ENCODE results near the gene PGRMC2.
"Not testable (repeated sequence)": the region's sequence is repeated elsewhere in the genome, so short reads cannot be mapped to it uniquely, and the experiment has no call there.

PGRMC2 gene

DNA sequence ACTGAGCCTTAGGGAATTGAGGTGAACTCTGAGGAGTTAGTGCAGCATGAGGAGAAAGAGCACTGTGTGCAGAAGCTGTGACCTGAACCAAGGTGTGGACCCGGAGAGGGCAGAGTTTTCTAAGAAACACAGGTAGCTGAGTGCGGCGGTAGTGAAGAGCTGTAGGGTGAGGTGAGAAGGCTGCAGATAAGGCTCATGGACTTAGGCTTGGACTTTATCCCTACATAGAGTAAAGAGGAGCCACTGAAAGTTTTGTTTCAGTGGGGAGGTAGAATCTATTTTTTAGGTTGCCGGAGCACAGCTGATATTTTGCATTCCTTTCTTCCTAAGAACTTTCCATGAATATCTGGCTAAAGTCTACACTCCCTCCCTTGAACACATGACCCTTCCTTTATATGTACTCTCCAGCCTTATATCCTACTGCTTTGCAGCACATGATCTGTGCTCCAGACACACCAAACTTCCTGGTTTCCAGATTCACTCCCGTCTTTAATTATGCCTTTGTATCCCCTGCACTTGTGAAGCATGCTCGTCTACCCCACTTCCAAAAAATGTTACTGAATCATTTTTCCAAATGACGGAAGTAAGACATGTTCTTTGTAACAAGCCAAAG lies 10.6 kb upstream of the PGRMC2 start:
- FAIRE-seq: no peak

DNA sequence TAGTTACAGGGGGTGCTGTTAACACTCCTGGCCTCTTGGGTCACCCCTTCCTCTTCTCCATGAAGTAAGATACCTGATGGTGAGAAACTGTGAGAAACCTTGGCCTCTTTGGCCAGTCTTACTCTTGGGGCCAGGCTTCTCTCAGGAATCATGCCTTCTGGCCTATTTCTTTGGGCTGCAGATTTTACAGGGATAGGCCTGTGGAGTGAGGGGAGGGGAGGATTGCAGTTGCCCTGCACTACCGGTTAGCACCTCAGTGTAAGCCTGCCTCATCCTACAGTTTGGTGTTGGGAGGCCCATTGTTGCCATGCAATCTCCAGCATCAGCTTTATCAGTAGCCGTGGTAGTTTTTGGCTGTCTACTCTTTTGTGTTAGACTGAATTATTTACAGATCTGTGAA lies 7.6 kb upstream of the PGRMC2 start:
- FAIRE-seq: no peak

- no peak for FAIRE-seq
These were observed 6.9 kb upstream of the PGRMC2 start for GRCh38 chr4:128294464-128294863.

DNA sequence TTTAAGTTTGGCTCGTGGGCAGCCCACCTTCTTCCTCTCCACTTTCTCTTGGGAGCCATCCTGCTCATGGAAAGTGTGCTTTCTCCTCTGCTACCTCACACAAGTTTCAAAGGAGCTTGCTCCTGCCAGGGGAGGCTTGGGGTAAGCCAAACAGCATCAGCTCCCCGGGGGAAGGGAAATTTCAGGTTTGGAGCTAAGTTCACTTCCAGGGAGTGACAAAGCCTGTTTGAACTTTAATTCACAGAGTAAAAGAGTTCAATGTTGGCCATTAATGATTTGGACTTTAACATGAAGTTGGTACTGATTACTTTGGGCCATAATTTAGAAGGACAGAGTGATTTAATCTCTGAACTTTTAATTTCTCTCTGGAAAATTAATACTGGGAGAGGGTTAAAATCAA lies 4.7 kb upstream of the PGRMC2 start:
- FAIRE-seq: no peak

GRCh38 chr4:128291096-128291495 lies 3.5 kb upstream of the PGRMC2 start:
- FAIRE-seq: no peak

DNA sequence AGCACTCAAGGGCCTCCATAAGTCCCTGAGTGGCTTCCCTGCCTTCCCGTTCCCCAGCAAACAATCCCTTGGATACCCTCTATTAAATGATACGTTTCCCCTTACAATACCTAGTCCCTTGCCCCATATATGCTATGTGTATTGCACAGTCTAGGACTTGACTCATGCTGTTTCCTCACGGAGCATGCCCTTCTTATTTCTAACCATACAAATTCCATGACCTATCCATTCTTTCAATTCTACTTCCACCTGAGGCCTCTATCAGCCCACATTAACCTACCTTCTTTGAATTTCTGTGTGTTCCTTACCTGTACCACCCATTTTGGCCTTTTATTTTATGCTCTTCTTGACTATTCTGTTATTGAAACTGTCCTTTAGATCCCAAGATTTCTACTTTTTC lies 2.9 kb upstream of the PGRMC2 start:
- no peak for FAIRE-seq

DNA sequence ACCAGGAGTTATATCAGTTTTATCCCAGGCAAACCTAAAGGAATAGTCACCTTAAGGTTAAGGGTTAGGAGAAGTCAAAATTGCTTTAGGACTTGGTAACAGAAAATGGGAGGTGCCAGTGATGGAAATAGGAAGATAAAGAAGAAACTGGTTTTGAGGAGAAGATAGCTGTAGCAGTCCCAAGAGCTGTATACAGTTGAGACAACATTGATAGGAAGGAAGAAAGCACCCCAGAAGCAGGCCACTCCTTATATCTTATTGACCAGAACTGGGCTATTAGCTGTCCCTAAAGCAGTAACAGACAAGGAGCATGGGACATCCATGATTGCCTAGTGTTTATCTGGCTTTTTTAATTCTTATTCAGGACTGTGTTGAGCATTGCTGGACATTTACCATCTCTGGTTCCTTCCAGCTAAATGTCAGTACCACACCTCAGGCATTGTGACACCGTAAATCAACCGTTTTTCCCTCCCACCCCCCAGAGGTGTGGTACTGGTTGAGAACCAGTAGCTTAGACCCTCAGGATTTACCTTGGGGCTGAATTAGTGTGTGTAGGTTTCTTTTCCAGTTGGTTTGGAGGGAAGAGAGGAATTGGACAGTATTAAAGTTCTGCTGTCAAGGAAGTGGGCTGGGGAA lies 2.0 kb upstream of the PGRMC2 start:
- no peak for FAIRE-seq

GRCh38 chr4:128288689-128289106 lies 1.1 kb upstream of the PGRMC2 start:
- peak; percentile 43 for FAIRE-seq

DNA sequence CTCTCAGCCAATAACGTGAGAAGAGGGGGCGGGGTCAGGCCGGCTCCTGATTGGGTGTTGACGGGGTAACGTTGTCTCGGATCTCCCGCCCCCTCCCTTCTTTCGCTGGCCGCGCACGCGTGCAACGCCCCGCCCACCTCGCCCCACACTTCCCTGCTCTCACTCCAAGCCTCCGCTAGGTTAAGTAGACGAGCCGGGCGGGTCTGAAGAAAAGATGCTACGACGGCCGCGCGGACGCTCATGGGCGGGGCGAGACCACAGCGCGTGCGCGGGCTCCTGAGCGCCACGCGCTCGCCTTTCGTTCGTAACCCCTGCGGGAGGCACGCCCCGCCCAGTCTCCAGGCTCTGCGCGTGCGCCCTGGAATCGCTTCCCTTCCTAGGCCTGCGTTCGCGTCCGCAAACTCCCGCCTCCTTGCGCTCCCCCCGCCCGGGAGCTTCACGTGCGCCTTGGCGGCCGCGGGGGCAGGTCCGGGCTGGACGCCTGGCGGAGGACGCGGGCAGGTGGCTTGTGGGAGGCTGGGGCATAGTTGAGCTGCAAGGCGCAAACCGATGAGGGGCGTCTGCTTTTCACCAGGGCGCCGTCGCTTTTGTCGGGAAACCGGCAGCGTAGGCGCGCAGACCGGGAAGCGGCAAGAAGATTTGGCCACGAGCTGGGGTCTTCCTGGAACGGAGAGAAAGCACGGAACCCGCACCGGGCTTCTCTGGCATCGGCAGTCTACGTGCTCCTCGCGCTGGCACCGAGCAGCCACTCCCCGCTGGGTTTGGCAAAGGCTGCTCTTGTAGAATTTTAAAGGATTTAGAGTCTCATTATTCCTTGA lies 467 bp upstream of the PGRMC2 start:
- no peak for FAIRE-seq

DNA sequence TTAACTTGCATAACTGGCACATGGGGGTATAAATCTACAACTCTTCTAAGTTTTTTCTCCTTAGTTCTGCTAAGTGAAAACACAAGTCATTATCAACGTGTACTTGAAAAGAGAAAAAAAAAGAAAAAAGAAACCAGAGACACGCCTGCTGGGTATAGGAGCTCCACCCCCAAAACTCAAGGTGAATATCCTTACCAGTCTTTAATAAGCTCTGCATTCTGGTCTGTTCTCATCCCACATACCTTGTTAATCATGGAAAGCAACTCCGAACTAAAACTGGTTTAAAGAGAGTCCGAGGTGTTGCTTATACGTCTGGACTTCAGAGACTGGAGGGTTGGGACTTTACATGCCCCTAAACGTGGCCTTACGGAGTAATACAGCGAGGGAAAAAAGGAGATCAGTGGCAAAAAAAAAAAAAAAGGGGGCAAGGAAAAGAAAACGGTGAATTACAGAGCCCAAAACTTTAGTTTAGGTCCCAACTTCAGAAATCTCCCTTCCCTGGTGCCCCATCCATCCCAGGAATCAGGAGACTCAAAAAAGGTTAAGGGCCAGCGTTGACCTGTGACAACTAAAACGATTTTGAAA lies 1.0 kb downstream of the PGRMC2 start:
- FAIRE-seq: no peak

GRCh38 chr4:128285085-128285997 lies 2.3 kb downstream of the PGRMC2 start:
- FAIRE-seq: peak; percentile 98

DNA sequence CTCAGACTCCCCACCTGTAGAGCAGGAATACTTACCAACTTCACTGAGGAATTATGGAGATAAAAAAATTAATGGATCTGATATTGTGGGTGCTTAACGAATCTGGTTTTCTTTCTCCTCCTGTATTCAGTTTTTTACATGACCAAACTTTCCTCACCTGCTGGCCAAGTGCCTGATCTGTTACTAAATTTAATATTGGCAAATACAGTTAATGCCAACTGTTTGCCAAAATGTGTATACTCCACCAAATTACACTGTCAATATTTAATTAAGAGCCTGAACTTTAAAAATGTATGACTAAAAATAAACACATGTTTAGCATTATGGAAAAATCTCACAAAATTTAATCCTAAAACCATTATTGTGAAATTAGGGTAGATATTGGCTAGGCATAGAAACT lies 3.3 kb downstream of the PGRMC2 start:
- peak; percentile 97 for FAIRE-seq

GRCh38 chr4:128283071-128283470 lies 4.5 kb downstream of the PGRMC2 start:
- FAIRE-seq: no peak

- no peak for FAIRE-seq
These were observed 5.1 kb downstream of the PGRMC2 start for GRCh38 chr4:128282516-128282915.

DNA sequence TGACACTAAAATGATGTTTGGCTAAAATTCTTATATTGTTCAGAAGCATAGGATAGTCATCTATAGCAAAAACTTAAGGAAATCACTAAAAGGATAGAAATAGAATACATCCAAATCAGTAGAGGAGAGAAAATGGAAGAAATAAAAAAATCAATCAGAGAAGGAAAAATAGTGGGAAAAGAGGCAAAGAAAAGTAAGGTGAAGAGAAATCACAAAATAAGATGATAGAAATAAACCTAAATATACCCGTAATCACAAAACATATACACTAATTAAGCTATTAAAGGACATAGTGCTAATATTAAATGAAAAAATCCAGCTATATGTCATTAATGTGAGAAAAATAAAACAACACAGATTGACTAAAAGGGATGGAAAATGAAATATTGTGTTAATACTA lies 6.3 kb downstream of the PGRMC2 start:
- peak; percentile 47 for FAIRE-seq

DNA sequence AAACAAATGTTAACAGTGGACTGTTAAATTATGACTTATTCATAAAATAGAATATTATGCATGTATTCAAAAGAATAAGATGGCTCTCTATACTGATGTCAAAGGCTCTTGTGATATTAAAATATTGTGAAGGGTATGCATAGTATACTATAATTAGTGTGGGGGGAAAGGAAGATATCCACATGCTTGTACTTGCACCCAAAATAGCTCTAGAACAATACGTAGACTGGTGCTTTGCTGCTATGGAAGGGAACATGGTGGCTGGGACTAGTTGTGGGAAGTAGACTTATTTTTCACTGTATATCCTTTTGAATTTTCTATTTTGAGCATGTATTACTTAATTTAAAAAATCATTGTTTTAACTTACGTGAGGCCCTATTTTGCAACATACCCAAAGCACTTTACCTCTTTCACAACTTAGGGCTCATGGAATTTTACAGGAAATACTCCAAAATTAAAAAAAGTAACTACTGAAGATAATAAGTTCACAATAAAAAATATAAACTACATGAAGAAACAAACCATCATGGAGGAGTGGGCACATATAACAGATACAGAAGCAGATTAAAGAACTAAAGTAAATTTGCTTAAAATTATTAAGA lies 7.9 kb downstream of the PGRMC2 start:
- FAIRE-seq: peak; percentile 78

DNA sequence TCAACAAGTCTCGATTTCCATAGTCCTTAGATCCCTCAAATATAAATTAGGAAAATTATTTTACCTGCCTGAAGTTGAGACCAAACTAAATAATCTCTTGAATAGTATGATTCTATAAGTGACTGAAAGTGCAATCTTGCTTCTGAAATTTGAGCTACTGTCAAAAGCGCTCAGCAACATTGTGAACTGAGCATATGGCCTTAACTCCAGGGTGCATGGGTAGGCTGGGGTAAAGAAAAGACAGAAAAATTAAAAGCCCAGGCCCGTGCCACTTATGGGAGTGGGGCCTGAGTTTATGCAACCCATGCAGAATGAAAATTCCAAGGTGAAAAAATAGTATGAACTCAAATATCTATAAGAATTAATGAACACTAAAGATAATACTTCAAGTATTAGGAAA lies 9.8 kb downstream of the PGRMC2 start:
- FAIRE-seq: no peak

DNA sequence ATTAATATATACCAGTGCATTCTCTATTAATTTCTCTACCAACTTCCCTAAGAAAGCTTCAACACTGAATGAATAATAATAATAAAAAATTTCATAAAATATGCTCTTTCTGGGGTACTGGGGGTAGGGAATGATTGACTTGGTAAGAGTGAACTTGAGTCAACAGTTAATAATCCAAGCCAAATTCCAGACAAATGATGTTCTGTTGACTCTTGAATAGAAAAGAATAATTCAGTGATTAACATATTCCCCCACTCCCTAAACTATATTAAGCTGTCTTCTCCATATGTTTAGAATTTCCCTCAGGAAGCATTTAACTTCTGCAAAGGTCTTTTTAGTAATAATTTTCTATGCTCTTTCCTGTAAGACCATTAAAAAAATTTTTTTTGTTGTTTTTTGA lies 12.3 kb downstream of the PGRMC2 start:
- no peak for FAIRE-seq

DNA sequence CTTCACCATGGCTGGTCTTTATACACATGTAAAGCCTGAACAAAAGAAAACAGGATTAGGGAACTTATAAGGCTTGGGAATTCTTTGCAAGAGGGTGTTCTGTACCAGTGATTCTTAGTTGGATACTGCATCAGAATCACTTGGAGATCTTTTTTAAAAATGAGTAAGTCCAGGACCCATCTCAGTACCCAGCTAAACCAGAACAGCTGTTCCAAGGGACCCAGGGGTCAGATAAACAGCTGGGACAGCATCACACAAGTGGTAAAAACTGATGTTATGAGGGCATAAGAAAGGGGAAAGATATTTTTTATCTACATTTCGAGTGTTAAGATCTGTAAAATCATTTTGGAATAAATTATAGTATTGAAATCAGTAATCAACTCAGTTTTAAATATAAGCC lies 16.1 kb downstream of the PGRMC2 start:
- FAIRE-seq: no peak

DNA sequence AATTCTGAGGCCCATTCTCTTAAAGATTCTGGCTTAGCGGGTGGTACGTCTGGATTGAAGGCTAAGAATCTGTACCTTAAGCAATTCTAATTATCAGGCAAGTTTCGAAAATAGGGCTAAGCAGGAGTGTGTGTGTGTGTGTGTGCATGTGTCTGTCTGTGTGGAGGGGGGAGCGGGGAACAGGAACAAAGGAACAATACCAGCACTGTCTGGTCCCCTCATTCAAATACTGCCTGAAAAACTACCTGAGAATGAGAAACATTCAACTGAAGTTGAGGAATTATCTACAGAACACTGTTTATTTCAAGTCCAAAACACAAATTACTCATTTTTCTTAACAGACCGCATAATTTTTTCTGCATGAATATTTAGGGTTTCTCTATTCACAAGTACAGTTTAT lies 18.6 kb downstream of the PGRMC2 start:
- FAIRE-seq: peak; percentile 41

GRCh38 chr4:128267745-128268144 lies 19.9 kb downstream of the PGRMC2 start:
- FAIRE-seq: no peak

- not testable (repeated sequence) for FAIRE-seq
These were observed 20.4 kb downstream of the PGRMC2 start for GRCh38 chr4:128267171-128267570.

Measured in islet of Langerhans (tissue), 1 donor.